Rectal smooth muscle tissue (tissue), 1 donor: ENCODE measurements around the gene TTC7B.
A peak's percentile ranks its signal among the peaks of the same experiment; 100 is the strongest.

Experiments used
- H3K27ac ChIP-seq: one replicate; pipeline ENCODE4 v1.7.0; 2013; ENCODE audit warnings: low read depth, low read length, inconsistent platforms
- H3K27me3 ChIP-seq: one replicate; pipeline ENCODE4 v1.7.0; 2013; ENCODE audit warnings: low read length; ENCODE audit not compliant: control insufficient read depth, insufficient read depth
- H3K36me3 ChIP-seq: one replicate; pipeline ENCODE4 v1.7.0; 2013; ENCODE audit warnings: low read length; ENCODE audit not compliant: control insufficient read depth, insufficient read depth
- H3K4me1 ChIP-seq: one replicate; pipeline ENCODE4 v1.7.0; 2013; ENCODE audit warnings: low read length; ENCODE audit not compliant: control insufficient read depth, insufficient read depth
- H3K4me3 ChIP-seq: one replicate; pipeline ENCODE4 v1.7.0; 2013; ENCODE audit warnings: low read length
- H3K9ac ChIP-seq: one replicate; pipeline ENCODE4 v1.7.0; 2013; ENCODE audit warnings: low read length

TTC7B gene

DNA sequence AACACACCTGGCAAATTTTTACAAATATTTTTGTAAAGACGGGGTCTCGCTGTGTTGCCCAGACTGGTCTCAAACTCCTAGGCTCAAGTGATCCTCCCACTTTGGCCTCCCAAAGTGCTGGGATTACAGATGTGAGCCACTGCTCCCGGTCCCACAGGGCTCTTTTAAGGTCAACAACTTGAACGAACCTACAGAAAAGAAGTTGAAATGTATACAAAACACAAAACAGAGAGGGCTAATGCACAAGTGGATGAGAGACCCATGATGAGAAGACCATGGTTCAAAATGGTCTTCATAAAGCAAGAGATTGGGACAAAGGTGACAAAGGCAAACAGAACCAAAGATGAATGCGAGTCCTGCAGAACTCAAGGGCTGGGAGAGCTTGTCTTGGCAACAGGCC is 328.0 kb downstream of the TTC7B start:
- H3K4me3 ChIP-seq, result no peak overlapping the region
- H3K36me3 ChIP-seq, result no peaks in the 10 kb centered on the region
- no peak overlapping the region for H3K27ac ChIP-seq
- H3K9ac ChIP-seq, result no peak overlapping the region
- H3K27me3 ChIP-seq, result no peaks in the 10 kb centered on the region
- peaks cover 19% of the 10 kb centered on the region for H3K4me1 ChIP-seq

GRCh38 chr14:90487462-90487861 is 328.8 kb downstream of the TTC7B start:
- no peak overlapping the region for H3K27ac ChIP-seq
- no peaks in the 10 kb centered on the region for H3K27me3 ChIP-seq
- peaks cover 19% of the 10 kb centered on the region for H3K4me1 ChIP-seq
- H3K9ac ChIP-seq, result no peak overlapping the region
- no peak overlapping the region for H3K4me3 ChIP-seq
- no peaks in the 10 kb centered on the region for H3K36me3 ChIP-seq

- Histone ChIP-seq H3K27me3 (no peaks in the 10 kb centered on the region), H3K4me1 (peaks cover 17% of the 10 kb centered on the region), H3K36me3 (no peaks in the 10 kb centered on the region), H3K4me3 (no peak overlapping the region), H3K9ac (no peak overlapping the region), H3K27ac (no peak overlapping the region)
Measured at GRCh38 chr14:90487031-90487430, 329.2 kb downstream of the TTC7B start.

GRCh38 chr14:90484291-90484690 is 331.9 kb downstream of the TTC7B start:
- H3K4me3 ChIP-seq, result no peak overlapping the region
- no peaks in the 10 kb centered on the region for H3K27me3 ChIP-seq
- no peaks in the 10 kb centered on the region for H3K4me1 ChIP-seq
- no peak overlapping the region for H3K27ac ChIP-seq
- H3K36me3 ChIP-seq, result no peaks in the 10 kb centered on the region
- H3K9ac ChIP-seq, result no peak overlapping the region

GRCh38 chr14:90483571-90483974 is 332.7 kb downstream of the TTC7B start:
- Histone ChIP-seq H3K36me3 (no peaks in the 10 kb centered on the region), H3K4me3 (no peak overlapping the region), H3K27me3 (no peaks in the 10 kb centered on the region), H3K4me1 (no peaks in the 10 kb centered on the region), H3K27ac (no peak overlapping the region), H3K9ac (no peak overlapping the region)

GRCh38 chr14:90483117-90483516 is 333.1 kb downstream of the TTC7B start:
- Histone ChIP-seq H3K27me3 (no peaks in the 10 kb centered on the region), H3K4me1 (no peaks in the 10 kb centered on the region), H3K4me3 (no peak overlapping the region), H3K27ac (peak overlapping the region; percentile 45), H3K36me3 (no peaks in the 10 kb centered on the region), H3K9ac (no peak overlapping the region)

DNA sequence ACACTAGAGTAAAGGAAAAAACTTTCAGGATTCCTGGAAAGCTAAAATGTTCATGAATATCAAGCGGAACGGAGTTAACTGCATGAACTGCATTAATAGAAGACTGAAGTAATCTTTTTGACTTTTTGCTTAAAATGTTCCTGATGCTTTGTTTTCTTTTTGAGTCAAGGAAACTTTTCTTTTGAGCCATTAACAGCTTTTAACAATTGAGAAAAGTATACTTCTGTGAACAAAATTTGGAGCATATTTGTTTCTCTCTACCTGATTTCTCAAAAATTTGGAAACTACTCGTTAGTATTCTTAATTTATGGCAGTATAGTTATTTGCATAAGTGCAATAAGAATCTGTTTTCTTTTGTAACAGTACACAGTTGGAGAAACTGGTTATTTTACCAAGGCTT is 340.9 kb downstream of the TTC7B start:
- Histone ChIP-seq H3K27ac (no peak overlapping the region), H3K36me3 (no peaks in the 10 kb centered on the region), H3K4me1 (no peaks in the 10 kb centered on the region), H3K27me3 (no peaks in the 10 kb centered on the region), H3K4me3 (no peak overlapping the region), H3K9ac (no peak overlapping the region)
